HG03139 (cell line): ENCODE measurements around the gene NACAD.

ENCODE experiments used
- ATAC-seq: cut with Tn5 transposase; IDR thresholded peaks from one replicate; pipeline ENCODE4 v1.9.1; 2021; ENCODE audit not compliant: unreplicated experiment

NACAD gene

DNA sequence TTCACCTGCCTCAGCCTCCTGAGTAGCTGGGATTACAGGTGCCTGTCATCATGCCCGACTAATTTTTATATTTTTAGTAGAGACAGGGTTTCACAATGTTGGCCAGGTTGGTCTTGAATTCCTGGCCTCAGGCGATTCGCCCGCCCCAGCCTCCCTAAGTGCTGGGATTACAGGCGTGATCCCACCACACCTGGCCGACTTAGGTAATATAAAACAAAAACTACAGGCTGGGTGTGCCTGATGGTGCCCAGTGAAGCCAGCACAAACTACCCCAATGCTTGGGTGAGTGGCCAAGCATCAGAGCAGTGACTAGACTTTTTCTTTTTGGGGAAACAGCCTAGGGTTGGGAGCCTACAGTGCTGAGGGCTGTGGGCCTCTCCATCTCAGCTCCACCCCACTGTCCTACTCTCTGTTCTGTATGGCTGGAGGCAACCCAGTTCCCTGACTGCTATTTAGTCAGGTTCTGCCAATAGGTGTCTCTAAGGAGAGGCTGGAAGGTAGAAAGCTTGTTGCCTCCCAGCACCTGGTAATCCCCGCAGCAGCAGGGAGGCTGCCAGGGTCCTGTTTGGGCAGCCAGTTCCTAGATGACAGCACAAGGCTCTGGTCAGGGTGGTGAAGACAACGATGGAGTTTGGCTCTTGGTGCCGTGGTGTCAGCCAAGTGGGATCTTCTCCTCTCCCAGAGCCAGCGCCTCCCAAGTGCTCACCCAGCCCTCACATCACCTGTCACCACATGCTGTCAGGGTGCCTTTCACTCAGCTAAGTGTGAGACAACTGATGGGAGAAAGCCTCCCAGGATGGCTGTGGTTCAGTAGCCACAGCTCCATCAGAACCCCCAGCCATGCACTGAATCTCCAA, 10.4 kb upstream of the NACAD start:
- ATAC-seq: no peak

DNA sequence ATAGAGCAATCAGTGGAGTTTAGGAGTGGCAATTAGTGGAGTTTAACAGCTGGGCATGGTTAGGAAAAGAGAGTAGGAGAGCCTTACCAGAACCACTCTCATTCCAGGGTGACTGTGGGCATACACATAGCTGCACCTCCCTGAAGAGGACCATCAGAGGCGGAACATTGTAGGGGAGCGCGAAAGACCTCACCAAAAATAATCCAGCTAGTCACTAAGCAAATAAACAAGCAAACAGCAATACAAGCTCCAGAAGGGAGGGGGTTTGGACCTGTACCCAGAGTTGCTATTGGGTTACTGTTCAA, 4.1 kb upstream of the NACAD start:
- no peak for ATAC-seq

DNA sequence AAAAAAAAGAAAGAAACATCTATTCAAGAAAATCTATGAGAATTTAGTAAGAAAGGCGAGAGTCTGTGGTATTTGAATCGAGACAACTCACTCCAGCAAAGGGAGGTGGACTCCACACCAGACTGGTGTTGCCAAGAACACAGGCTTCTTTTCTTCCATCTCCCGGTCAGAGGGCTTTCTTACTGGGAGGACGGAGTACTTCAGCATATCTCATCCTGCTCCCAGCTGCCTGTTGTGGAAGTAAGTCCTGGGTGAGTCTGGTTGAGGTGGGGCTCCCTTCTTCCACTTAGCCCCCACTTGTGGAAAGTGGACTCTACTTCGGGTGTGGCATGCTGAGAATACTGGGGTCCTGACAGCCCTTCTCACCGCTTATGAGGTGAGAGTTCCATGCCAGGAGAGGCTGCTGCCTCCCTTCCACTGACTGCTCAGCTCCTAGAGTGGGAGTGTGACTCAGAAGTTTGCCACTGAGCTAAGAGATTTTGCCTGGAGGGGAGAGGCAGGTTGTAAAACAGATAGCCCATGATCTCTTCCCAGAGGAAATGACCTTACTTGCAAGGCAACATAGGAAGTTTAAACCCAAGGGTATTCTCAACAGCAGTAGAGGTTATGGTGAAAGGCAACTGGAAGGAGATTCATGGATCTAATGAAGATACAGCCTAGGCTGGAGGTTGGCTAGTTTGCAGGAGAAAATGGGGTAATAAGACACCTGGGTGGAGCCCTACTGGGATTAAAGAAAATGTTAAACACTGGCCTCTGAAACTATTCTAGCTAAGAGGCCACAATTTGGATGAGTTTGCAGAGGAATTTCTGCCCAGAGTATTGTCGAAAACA, 3.5 kb upstream of the NACAD start:
- ATAC-seq: no peak

DNA sequence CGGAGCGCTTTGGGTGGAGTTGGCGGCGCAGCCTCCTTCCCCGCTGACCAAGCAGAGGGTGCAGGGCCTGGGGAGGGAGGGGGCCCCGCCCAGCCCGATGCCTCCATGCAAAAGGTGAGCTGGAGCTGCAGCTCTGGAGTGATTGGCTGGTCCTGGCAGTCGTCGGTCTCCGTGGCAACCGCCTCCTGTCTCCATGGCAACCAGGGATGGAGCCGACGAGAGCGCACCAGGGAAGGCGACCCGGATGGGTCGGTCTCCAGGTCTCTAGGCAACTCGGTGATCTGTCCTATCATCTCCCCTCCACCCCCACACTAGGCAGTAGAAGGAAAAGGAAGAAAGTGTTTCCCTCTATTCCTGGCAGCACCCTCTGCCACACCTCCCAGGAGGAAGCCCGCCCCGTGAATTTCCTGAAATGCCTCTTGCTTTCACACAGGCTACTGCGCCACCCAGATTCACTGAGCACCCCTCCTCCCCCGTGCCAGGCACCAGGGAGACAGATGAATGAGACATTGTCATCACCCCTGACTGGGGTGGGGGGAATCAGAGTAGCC, 647 bp upstream of the NACAD start:
- no peak for ATAC-seq

GRCh38 chr7:45088146-45088701, 545 bp downstream of the NACAD start:
- ATAC-seq: no peak

DNA sequence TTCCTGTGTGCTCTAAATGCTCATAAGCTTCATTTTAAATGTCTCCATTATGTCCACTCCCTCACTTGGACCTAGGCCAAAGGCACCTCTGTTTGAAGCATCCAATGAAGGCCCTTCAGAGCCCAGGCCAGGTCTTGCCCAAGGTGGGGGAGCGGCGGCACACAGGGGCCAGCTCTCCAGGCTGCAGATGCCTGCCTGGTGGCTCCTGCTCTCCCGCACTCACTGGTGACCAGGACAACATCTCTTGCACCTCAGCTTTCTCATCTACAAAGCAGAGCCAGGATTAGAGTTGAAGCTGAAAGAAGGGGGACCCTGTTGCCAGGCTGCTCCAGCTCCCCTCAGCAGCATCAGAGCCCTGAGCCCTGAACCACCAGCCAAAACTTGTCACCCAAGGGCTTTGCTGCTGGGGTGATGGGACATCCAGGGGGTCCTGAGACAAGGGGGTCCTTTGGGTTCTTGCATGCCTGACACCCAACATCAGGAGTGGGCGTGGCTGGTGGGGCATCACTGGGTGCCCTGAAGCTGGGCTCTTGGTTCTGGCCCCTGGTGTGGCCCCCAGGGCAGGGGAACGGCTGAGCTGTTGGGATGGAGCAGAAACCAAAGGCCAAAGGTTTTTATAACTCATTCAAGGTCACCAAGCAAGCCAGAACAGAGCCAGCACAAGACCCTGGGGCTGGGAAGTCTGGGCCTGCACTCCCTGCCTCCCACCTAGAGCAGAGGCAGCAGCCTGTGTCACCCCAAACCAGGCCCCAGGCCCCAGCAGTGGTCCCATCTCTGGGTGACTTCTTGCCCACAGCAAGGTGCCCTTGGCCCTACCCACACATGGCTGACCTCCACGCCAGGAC, 1.2 kb downstream of the NACAD start:
- ATAC-seq: no peak

DNA sequence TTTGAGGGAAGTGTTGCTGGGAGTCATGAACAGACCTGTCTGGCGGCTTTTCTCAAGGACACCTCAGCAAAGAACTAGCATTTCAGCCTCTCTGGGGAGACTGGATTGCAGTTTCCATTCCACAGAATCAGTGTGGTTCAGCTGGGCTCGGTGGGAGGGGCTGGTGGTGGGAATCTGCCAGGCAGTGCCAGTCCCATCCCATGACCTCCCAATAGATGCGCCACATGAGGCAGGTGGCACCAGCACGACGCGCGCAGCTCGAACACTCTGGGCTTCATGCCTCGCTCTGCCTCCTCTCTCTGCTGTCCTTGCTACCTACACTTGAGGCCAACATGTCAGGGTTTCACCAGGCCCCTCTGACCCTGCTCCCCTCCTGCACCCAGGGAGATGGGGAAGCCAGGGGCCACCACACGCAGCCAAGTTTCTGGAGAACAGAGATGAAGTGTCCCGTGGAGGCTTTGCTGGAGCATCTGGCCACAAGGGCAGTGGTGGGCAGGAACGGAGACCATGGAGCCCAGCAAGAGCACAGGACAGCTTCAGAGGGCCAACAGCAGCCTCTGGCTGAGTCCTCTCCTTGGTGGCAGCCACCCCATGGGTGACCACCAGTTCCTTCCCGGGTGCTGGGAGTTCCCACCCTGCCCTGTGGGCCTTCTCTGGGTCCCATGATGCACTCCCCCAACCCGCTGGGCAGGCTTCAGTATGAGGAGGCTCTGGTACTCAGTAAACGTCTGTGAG, 2.3 kb downstream of the NACAD start:
- no peak for ATAC-seq

DNA sequence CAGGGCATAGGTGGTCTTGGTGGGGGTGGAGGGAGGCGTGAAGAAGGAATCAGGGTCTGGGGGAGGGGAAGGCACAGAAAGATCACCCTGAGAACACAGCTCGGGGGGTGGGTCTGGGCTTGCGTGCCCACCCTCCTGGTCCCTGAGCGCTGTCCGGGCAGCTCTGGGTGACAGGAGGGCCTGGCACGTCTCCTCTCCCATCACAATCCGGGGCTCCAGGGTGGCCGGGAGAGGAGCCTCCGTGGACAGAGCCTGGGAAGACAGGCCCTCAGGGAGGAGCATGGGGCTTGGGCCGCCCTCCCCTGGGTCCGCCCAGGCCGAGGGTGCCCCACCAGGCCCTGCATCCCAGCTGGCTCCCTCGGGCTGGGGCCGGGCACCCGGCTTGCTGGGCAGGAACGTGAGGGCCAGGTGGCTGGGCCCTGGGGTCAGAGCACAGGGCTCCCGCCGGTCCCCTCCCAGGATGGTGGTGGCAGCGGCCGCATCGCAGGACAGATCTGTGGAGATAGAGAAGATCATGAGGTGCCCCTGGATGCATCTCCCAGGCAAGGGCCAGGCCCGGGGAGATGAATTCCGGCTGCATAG, 3.1 kb downstream of the NACAD start:
- no peak for ATAC-seq

DNA sequence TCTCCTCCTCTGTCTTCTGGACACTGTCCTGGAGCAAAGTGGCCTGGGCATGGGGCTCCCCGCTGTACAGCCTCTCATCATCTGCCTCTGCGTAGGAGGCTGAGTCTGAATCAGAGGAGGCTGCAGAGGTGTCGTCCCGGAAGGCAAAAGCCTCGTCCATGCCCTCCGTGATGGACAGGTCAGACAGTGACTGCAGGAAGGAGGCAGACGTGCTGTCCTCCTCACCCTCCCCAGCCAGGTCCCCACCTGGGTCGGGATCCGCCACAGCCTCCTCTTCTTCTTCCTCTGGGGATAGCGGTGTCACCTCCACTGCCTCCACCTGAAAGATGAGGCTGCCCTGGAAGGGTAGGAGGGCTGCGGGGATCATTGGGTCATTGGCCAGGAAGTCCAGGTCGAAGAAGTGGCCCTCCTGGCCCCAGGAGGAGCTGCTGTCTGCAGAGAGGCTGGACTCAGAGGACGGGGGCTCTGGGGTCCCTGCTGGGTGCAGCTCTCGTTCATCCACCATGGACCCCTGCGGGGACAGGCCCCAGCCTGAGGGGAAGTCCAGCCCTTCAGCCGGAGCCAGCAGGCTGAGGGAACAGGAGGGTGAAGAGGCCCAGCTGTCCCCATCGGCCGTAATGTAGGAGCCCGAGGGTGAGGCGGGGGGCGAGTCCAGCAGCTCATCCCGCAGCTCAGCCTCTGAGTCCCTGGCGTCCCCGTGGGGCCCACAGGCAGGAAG, 3.7 kb downstream of the NACAD start:
- no peak for ATAC-seq

DNA sequence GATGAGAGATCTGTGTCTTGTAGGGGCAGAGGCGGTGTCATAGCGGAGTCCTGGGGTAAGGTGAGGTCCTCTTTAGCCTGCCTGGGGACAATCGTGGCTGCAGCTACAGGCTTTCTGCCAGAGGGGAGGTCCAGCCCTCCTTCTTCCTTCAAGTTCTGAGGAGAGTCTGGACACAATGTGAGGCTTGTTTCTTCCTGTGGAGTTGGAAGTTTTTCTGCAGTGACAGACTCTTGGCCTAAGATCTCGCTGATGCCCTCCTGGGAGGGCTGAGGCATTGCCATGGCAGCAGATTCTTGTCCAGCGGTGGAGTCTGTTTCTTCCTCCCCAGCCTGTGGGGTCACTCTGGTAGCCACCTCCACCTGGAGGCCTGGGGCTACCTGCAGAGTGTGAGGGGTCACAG, 4.4 kb downstream of the NACAD start:
- ATAC-seq: no peak

DNA sequence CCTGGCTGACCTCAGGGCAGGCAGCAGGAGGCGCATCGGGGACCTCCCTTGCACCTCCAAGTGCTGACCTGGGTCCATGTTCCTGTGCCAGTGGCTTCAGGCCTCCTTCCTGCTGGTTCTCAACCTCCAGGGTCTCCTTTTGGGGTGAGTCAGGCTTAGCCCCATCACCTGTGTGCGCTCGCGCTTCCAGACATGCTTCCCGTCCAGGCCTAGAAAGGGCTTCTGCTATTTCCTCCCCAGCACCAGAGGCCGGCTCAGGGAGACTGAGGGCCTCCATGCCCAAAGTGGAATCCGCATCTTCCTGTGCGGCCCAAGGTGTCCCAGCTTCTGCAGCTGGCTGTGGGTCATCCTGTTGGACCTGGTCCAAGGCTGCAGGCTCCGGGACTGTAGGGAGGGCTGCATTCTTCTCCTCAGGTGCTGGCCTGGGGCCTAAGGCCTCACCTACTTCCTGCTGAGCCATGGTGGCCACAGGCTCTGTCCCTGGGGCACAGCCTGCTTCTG, 5.9 kb downstream of the NACAD start:
- no peak for ATAC-seq

GRCh38 chr7:45082031-45082830, 6.5 kb downstream of the NACAD start:
- ATAC-seq: no peak

GRCh38 chr7:45081670-45081974, 7.1 kb downstream of the NACAD start:
- ATAC-seq: no peak

GRCh38 chr7:45080958-45081669, 7.7 kb downstream of the NACAD start:
- no peak for ATAC-seq

DNA sequence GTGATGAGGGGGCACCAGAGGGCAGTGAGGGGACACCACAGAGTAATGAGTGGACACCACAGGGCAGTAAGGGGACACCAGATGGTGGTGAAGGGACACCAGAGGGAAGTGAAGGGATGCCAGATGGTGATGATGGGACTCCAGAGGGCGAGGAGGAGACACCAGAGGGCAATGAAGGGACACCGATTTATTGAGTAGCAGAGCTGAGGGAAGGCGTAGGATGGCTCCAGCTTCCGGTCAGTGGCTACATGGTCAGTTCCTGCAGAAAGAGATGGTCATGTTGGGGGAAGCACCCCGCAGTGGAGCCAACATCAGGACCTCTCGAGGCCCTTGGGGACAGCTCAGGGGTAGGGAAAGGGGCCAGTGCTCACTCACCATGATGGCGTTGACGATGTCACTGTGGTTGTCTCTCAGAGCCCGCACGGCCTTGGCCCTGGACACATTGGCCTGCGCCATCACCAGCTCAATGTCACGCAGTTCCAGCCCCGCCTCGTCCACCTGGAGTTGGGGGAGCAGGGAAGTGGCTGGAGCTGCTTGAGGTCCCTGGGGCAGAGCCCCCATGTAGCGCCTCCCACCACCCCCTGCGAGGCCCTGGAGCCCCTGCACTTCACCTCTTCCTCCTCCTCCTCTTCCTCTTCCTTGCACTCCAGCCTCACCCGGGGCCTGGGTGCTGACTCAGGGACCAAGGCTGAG, 8.4 kb downstream of the NACAD start:
- ATAC-seq: no peak

- no peak for ATAC-seq
Observed at GRCh38 chr7:45078125-45078681, 10.6 kb downstream of the NACAD start.

DNA sequence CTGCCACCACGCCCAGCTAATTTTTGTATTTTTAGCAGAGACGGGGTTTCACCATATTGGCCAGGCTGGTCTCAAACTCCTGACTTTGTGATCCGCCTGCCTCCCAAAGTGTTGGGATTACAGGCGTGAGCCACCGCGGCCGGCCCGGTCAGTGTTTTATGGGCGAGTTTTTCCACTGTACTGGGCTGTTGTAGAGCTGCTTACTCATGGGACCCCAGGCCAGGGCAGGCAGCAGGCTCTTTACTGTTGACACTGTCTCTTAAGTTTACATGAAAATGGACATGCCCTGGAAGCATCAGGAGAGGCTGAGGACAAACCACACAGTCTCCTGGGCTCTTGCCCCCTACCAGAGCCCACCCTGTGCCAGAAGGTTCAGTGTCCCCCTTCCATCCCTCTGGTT, 11.2 kb downstream of the NACAD start:
- ATAC-seq: no peak
